Lung (tissue), 12 donors: Measurements from ENCODE around the gene IQGAP3. TPM values are rescaled to one million over a fixed set of nuclear protein-coding genes. Genes with fewer than 3 reads are reported as not detected.

Source experiments
- ATAC-seq: fragments of 200-7000 bp; cut with Tn5 transposase; one replicate; pipeline ENCODE4 v1.9.1; 2020; ENCODE audit warnings: moderate number of reproducible peaks; ENCODE audit not compliant: insufficient read depth, low FRiP score
- DNase-seq, 3 donors: peaks; one replicate each; pipeline ENCODE4 v3.0.0-alpha.2; 2013 to 2017
- H3K27ac ChIP-seq, 2 donors: one replicate each; pipeline ENCODE4 v1.5.1; 2013; ENCODE audit warnings: mild to moderate bottlenecking in 2 of 2, moderate library complexity in 2 of 2, control low read depth in 1 of 2, inconsistent platforms in 1 of 2, low read depth in 1 of 2, low read length in 1 of 2
- H3K27me3 ChIP-seq, 3 donors: one replicate each; pipeline ENCODE4 v1.5.1; 2013; ENCODE audit warnings: low read length in 2 of 3; ENCODE audit not compliant: control insufficient read depth in 3 of 3, insufficient read depth in 3 of 3
- H3K36me3 ChIP-seq, 4 donors: one replicate each; pipeline ENCODE4 v1.5.1; 2013; ENCODE audit warnings: low read length in 4 of 4, mild to moderate bottlenecking in 1 of 4, moderate library complexity in 1 of 4; ENCODE audit not compliant: control insufficient read depth in 4 of 4, insufficient read depth in 4 of 4
- H3K4me1 ChIP-seq, 5 donors: one replicate each; pipeline ENCODE4 v1.5.1; 2013; ENCODE audit warnings: low read length in 5 of 5, mild to moderate bottlenecking in 2 of 5, moderate library complexity in 1 of 5; ENCODE audit not compliant: control insufficient read depth in 5 of 5, insufficient read depth in 5 of 5
- H3K4me3 ChIP-seq: one replicate; pipeline ENCODE4 v1.5.1; 2013; ENCODE audit warnings: mild to moderate bottlenecking, control low read depth, moderate library complexity
- H3K9ac ChIP-seq, 2 donors: one replicate each; pipeline ENCODE4 v1.5.1; 2013; ENCODE audit warnings: low read length in 2 of 2, control low read depth in 1 of 2; ENCODE audit not compliant: insufficient read depth in 1 of 2
- H3K9me3 ChIP-seq, 4 donors: one replicate each; pipeline ENCODE4 v1.5.1; 2013; ENCODE audit warnings: low read length in 3 of 4, mild to moderate bottlenecking in 1 of 4, moderate library complexity in 1 of 4; ENCODE audit not compliant: control insufficient read depth in 4 of 4, insufficient read depth in 3 of 4
- WGBS, 2 donors: extraction: QIAGEN DNeasy Blood & Tissue Kit; methylation state at CpG; one replicate each; pipeline ENCODE4 v1.1.7; 2013; 5-methylcytosine and 5-hydroxymethylcytosine counted together
- polyA plus RNA-seq, 2 donors: library from polyadenylated mRNA; stranded (reverse); fragments of 200-250 nt; gene quantifications; one replicate each; pipeline ENCODE4 v1.2.1, GENCODE V29; 2013
- total RNA-seq, 2 donors: library from RNA; depleted of rRNA in 1 of 2; stranded (reverse); fragments of >200 nt in 1 of 2; gene quantifications; one replicate each; pipeline ENCODE4 v1.2.1, GENCODE V29; 2014 to 2021
- TF ChIP-seq, protein P1 (sequence below): IDR thresholded peaks from 2 replicates; pipeline ENCODE4 v1.5.1; 2012; ENCODE audit warnings: mild to moderate bottlenecking; ENCODE audit errors: control extremely low read depth, extremely low read depth
- donor health status: control.
- donor health status: control.
- donor health status: Bipolar disorder and iron deficiency.
- donor health status: healthy.
- donor health status: DM: yes; HTN: yes; CAD: no.

Gene IQGAP3
- total and polyA plus RNA-seq, 4 donors, result 0.42 to 3.4 (median 1.2) TPM

DNA sequence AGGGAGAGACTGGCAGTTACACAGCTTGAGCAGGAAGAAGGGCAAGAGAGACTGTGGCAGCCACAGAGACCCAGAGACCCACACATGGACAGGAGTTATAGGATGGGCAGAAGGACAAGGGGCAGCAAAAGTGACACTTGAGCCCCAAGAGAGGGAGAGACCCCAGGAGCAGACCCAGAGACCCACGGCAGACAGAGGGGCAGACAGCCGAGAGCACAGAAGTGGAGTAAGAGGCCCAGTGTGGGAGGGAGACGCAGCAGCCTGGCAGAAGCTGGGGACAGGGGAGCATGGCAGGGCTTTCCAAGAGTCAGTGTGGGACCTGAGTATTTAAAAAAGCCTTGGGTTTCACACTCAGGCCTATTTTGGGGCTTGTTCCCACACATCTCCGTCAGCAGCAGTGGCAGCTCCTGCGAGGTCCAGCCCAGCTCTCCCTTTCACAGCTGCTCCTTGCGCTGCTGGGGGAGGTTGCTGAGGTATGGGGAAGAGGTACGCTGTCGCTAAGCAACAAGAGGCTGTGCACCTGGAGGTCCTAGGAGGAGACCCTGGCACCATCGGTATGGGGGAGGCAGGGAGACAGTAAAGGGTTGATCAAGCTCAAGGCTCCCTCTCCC is 62.8 kb downstream of the IQGAP3 start:
- H3K4me1 ChIP-seq, result peaks cover 8 to 28% (median 21%) of the 10 kb centered on the region in 5 donors
- TF ChIP-seq, protein P1, sequence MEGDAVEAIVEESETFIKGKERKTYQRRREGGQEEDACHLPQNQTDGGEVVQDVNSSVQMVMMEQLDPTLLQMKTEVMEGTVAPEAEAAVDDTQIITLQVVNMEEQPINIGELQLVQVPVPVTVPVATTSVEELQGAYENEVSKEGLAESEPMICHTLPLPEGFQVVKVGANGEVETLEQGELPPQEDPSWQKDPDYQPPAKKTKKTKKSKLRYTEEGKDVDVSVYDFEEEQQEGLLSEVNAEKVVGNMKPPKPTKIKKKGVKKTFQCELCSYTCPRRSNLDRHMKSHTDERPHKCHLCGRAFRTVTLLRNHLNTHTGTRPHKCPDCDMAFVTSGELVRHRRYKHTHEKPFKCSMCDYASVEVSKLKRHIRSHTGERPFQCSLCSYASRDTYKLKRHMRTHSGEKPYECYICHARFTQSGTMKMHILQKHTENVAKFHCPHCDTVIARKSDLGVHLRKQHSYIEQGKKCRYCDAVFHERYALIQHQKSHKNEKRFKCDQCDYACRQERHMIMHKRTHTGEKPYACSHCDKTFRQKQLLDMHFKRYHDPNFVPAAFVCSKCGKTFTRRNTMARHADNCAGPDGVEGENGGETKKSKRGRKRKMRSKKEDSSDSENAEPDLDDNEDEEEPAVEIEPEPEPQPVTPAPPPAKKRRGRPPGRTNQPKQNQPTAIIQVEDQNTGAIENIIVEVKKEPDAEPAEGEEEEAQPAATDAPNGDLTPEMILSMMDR, result no peak
- H3K9ac ChIP-seq, result no peak overlapping the region
- peak overlapping the region; percentile 84 to 92 for H3K27ac ChIP-seq
- H3K27me3 ChIP-seq, result no peaks in the 10 kb centered on the region
- no peak for DNase-seq
- no peaks in the 10 kb centered on the region for H3K9me3 ChIP-seq
- no peaks in the 10 kb centered on the region for H3K36me3 ChIP-seq
- no peak for ATAC-seq
- WGBS, 2 donors, result 89 to 94% methylated on average over 9 of the region's 9 CpGs
- no peak overlapping the region for H3K4me3 ChIP-seq

DNA sequence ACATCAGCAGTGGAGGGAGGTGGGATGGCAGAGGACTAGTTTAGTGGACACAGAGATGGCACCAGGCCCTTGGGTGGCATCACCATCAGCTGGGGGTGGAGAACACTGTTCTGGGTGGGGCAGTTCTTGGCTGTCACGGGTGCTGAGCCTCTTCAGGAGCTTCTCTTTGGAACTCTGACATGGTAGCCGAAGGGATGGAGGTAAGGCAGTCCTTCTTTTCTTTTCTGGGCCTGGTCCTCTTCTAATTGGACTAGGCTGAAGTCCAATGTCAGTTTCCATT is 63.5 kb downstream of the IQGAP3 start:
- Histone ChIP-seq H3K9ac (no peak overlapping the region), H3K36me3 (no peaks in the 10 kb centered on the region), H3K27me3 (no peaks in the 10 kb centered on the region), H3K4me3 (no peak overlapping the region), H3K4me1 (peaks cover 15 to 34% (median 27%) of the 10 kb centered on the region in 5 donors), H3K9me3 (no peaks in the 10 kb centered on the region), H3K27ac (peak overlapping the region; percentile 84 to 92)
- 66 to 76% methylated on average over 2 of the region's 2 CpGs for WGBS, 2 donors
- TF ChIP-seq, protein P1, result no peak
- DNase-seq, result no peak
- ATAC-seq, result no peak

DNA sequence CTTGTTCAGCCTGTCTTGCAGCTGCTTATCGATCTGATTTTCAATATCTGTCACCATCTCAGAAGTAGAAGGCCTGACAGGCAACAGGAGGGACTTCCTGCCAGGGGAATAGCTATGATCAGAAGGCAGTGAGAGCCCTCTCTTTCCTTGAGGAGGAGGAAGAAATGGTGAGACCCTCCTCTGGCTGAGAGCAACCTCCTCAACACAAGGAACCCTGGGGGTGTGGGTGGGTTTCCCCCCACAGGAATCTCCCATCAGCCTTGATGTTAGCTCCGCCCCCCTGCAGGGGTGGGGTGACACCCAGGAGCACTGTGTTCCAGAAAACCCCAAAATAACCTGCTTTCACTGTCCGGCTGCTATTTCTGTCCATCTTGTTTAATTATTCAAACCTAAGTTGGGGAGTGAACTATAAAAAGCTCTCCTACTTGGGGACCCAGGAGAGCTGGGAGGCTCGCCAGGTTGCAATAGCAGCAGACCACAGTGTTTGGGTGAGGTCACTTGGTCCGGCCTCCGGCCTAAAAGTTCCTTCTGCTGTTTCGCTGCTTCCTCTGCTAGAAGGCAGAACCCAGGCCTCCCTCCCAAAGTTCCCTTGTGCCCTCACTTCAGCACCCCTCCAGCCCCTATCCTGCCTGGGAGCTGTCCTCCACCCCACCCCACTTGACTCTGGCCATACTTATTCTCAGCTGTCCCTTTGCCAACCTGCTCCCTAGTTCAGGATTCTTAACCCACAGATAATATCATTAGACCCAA is 64.0 kb downstream of the IQGAP3 start:
- DNase-seq (no peak), ATAC-seq (no peak)
- peak overlapping the region; percentile 84 to 92 for H3K27ac ChIP-seq
- no peaks in the 10 kb centered on the region for H3K9me3 ChIP-seq
- peaks cover 18 to 39% (median 31%) of the 10 kb centered on the region in 5 donors for H3K4me1 ChIP-seq
- TF ChIP-seq, protein P1, result no peak
- 30 to 32% methylated on average over 7 of the region's 7 CpGs for WGBS, 2 donors
- H3K36me3 ChIP-seq, result no peaks in the 10 kb centered on the region
- H3K4me3 ChIP-seq, result no peak overlapping the region
- no peak overlapping the region for H3K9ac ChIP-seq
- no peaks in the 10 kb centered on the region for H3K27me3 ChIP-seq
